ENCODE data around the gene TALDO1.

The TALDO1 gene

DNA sequence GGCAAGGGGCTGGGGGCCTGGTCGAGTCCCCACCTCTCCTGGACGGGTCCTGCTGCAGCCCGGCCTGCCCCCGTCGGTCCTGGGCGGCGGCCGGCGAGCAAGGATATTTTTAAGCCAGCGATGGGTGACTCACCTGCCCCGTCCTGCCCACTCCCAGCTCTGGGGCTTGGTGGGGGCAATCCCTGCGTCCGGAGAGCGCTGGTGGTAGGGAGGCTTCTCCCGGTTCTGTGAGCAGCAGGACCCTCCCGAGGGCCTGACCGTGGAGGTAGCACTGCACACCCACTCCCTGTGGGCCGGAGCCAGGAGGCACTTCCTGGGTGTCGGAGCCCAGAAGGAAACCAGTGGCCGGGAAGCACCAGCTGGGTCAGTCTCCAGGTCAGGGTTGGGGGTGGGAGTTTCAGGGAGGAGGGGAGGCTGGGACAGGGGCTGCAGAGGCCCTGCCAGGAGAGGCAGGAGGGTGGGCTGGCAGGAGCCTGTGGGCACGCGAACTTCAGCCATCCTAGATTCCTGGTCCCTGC lies 40.8 kb upstream of the TALDO1 start:
- H3K27me3 Mint-ChIP-seq = peaks cover 70% of the 10 kb centered on the region
- no peak for DNase-seq
- peaks cover 3% of the 10 kb centered on the region for H3K36me3 Mint-ChIP-seq
- CTCF ChIA-PET = interaction anchor here (1.1 kb wide), 2 partner anchors 9 to 16 kb away, joined by 3 to 4 read pairs; no protein-coding TSS in a partner anchor
- peaks cover 15% of the 10 kb centered on the region for H3K4me1 Mint-ChIP-seq
- H3K27ac Mint-ChIP-seq = no peak overlapping the region
- H3K9me3 Mint-ChIP-seq = no peaks in the 10 kb centered on the region
- H3K4me3 Mint-ChIP-seq = no peak overlapping the region

DNA sequence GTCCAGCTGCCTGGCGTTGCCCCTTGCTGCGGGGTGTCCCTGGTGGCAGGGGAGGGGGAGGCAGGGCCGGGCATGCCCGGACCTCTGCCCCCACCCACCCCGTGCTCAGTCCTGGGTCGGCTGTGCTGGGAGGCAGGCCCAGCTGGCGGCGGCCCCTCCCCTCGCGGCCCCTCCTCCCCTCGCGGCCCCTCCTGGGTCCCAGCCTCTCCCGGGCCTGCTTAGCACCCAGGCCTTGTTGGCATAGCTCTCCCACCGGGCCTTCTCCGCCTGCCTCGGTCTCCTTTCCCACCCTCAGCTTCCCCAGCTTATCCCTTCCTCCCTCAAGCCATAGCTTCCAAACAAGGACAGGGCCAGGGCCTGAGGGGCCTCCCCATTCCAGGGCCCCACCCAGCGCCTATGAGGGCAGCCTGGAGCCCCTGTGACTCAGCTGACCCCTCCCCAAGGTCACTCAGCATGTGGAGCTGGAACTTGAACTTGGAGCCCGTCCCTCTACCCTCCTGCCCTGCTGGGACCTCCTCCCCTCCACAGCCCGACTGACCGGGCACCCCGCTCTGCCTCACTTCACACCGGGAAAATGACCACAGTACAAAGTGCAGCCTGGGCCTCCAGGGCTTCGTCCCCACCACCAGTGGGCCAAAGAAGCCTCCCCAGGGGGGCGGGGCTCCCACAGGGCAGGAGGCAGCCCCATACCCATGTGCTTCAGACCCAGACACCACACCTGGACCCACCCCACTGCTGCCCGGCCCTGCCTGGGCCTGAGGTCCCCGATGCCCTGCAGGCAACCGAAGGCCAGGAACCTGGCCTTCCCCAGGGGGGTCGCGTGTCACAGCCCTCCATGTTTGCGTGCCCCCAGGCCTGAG lies 40.1 kb upstream of the TALDO1 start:
- Mint-ChIP-seq H3K27me3 (peaks cover 73% of the 10 kb centered on the region), H3K4me3 (no peak overlapping the region), H3K36me3 (peaks cover 1% of the 10 kb centered on the region), H3K9me3 (no peaks in the 10 kb centered on the region), H3K4me1 (peaks cover 15% of the 10 kb centered on the region), H3K27ac (no peak overlapping the region)
- no peak for DNase-seq
- CTCF ChIA-PET = interaction anchor here (1.1 kb wide), 2 partner anchors 9 to 15 kb away, joined by 3 to 4 read pairs; no protein-coding TSS in a partner anchor

DNA sequence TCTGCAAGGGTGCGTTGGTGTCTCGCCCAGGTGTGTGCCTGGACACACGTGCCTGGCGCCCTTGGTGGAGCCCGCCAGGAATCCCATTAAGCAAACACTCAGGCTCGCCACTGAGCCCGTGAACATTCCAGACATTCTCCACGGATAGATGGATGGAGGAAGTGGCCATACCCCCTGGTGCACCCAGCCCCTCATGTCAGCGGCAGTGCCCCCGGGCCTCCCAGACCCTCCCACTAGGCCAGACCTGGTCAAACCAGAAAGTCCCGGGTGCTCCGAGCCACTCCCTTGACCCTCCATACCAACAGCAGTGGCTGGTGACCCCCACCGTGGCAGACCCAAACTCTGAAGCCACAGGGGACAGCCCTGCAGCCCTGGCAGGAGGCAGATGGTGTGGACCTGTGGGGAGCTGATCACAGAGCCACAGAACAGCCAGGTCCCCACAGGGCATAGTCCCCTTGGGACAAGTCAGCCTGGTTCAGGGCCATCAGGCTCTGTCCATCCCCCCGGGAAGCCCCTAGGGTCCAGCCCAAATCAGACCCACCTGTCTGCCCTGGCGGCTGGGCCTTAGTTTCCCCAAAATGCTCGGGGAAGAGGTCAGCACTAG lies 39.3 kb upstream of the TALDO1 start:
- Mint-ChIP-seq H3K9me3 (no peaks in the 10 kb centered on the region), H3K4me3 (no peak overlapping the region), H3K36me3 (peaks cover 1% of the 10 kb centered on the region), H3K27me3 (peaks cover 80% of the 10 kb centered on the region), H3K27ac (no peak overlapping the region), H3K4me1 (peaks cover 15% of the 10 kb centered on the region)
- no peak for DNase-seq
- CTCF ChIA-PET = interaction anchor here (1.1 kb wide), 2 partner anchors 10 to 15 kb away, joined by 3 to 4 read pairs; no protein-coding TSS in a partner anchor

DNA sequence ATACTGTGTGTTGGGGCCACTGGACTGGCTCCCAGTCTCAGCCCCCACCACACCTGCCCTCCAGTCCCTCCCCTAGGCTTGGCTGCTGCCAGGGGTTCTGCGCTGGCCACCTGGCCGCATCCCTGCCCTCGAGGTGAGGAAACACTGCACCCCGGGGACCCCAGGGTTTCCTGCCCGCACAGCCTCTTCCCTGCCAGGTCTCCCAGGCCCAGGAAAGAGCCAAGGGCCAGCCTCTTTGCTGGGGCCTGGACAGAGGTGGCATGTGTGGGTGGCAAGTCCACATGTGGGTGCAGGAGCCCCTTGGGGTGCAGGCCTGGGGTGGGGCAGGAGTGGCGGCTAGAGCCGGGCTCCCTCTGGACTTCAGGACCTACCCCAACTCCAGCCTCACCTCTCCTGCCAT lies 38.8 kb upstream of the TALDO1 start:
- CTCF ChIA-PET = no interaction called here
- no peak for DNase-seq
- Mint-ChIP-seq H3K27ac (no peak overlapping the region), H3K4me3 (no peak overlapping the region), H3K4me1 (peaks cover 15% of the 10 kb centered on the region), H3K27me3 (peaks cover 85% of the 10 kb centered on the region), H3K9me3 (no peaks in the 10 kb centered on the region), H3K36me3 (peaks cover 1% of the 10 kb centered on the region)

DNA sequence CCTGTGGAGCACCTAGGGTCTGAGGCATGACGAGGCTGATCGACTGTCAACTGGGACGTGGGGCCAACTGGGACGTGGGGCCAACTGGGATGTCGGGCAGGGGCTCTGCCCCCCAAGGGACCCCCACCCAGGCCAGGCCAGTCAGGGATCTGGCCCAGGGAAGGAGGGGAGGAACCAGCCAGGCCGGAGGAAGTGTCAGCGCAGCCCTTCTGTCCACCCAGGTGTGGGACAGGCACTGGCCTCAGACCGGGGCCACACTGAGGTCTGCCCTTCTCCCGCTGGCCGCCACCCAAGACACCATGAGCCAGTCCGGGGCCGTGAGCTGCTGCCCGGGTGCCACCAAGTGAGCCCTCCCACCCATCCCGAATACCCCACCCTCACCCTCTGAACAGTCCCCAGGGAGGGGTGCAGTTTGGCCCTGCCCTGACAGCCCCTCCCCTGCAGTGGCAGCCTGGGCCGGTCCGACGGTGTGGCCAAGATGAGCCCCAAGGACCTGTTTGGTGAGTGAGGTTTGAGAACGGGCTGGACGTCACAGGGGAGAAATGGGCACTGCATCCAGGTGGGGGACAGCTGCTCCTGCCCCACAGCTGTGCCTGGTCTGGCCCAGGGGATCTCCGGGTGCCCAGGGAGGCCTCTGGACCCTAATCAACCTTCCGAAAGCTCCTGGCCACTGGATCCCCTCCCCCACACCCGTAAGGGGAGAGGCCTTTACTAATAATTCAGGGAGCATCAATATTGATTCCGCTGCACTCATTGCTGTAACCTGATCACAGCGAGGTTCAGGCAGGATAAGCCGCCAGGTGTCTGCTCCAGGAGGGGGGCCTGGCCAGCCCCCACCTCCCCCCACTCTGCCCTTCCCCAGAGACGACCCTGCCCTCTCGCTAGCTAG lies 37.9 kb upstream of the TALDO1 start:
- H3K27me3 Mint-ChIP-seq = peaks cover 93% of the 10 kb centered on the region
- no peak for DNase-seq
- H3K4me1 Mint-ChIP-seq = peaks cover 15% of the 10 kb centered on the region
- H3K4me3 Mint-ChIP-seq = no peak overlapping the region
- no peak overlapping the region for H3K27ac Mint-ChIP-seq
- CTCF ChIA-PET = no interaction called here
- H3K9me3 Mint-ChIP-seq = no peaks in the 10 kb centered on the region
- H3K36me3 Mint-ChIP-seq = peaks cover 1% of the 10 kb centered on the region

DNA sequence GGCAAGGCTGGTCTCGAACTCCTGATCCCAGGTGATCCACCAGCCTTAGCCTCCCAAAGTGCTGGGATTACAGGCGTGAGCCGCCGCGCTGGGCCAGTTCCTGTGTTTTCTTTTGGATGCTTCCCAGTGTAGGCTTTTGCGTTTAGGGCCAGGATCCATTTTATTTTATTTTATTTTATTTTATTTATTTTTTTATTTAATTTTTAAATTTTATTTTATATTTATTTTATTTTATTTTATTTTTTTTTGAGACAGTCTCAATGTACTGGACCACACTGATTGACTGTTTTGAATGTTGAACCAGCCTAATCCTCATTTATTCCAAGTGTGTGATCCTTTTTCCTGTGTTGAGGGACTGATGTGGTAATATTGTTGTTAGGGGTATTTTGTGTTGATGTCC lies 32.8 kb upstream of the TALDO1 start:
- DNase-seq = no peak
- Mint-ChIP-seq H3K36me3 (no peaks in the 10 kb centered on the region), H3K4me1 (peaks cover 13% of the 10 kb centered on the region), H3K27ac (no peak overlapping the region), H3K4me3 (no peak overlapping the region), H3K27me3 (peaks cover 69% of the 10 kb centered on the region), H3K9me3 (peaks cover 2% of the 10 kb centered on the region)
- CTCF ChIA-PET = no interaction called here

DNA sequence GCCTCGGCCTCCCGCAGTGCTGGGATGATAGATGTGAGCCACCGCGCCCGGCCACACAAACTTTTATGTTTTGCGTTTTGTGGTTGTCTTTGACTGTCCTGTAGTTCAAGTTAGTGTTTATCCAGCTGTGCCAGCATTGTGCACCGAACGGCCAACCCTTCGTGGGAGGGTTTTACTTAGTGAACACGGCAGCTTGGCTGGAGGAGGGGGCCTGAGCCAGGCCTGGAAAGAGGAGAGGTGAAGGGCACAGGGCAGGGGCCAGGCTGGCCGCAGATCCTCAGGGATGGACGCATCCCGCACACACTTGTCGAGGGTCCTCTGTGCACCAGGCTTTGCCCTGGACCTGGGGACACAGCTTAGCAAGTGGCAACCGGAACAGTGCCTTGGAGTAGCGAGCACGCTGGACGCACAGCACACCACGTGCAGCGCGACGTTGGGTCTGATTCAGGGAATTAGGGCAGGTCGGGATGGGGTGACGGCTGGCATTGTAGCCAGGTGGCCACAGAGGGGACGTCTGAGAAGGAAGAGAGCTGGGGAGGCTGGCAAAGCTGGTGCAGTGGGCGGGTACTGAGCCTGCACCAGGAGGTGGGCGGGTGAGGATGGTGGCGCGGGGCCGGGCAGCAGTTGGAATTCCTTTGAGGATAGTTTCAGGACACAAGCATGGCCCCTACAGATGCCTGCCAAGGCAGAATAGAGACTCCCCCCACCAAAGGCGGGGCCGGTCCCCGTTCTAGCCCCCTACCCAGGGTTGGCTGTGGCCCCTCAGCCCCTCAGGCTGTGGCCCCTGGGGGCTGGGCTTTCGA lies 27.8 kb upstream of the TALDO1 start:
- H3K4me1 Mint-ChIP-seq = peaks cover 21% of the 10 kb centered on the region
- DNase-seq = no peak
- no peaks in the 10 kb centered on the region for H3K36me3 Mint-ChIP-seq
- peaks cover 2% of the 10 kb centered on the region for H3K9me3 Mint-ChIP-seq
- H3K27ac Mint-ChIP-seq = no peak overlapping the region
- H3K27me3 Mint-ChIP-seq = peaks cover 68% of the 10 kb centered on the region
- peak overlapping the region; percentile 35 for H3K4me3 Mint-ChIP-seq
- CTCF ChIA-PET = interaction anchor here (1.0 to 1.5 kb wide), 3 partner anchors 9 to 165 kb away, joined by 3 to 5 read pairs (median 3); no protein-coding TSS in a partner anchor

DNA sequence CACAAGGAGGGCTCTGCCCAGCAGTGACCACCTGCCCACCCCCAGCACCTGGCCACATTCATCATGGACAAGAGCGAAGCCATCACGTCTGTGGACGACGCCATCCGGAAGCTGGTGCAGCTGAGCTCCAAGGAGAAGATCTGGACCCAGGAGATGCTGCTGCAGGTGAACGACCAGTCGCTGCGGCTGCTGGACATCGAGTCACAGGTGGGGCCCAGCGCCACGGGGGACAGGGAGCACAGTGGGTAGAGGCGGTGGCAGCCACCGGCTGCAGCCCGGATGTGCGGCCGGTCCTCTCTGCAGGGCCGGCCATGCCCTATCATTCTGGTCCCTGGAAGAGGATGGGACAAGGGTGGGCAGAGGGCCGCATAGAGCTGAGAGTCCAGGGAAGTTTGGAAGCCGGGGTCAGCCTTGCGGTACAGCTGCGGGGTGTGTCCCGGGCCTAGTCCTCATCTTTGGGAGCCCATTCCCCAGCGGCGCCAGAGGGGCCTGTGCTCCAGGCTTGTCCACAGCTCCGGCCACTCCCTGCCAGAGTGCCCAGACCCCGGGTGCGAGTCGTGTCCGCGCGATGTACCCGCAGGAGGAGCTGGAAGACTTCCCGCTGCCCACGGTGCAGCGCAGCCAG lies 27.1 kb upstream of the TALDO1 start:
- CTCF ChIA-PET = interaction anchor here (1.0 to 3.1 kb wide), 4 partner anchors 8 to 166 kb away, joined by 3 to 10 read pairs (median 4); partner anchors contain the start of genes DEAF1 and TMEM80
- no peak for DNase-seq
- peak overlapping the region; percentile 38 for H3K4me3 Mint-ChIP-seq

DNA sequence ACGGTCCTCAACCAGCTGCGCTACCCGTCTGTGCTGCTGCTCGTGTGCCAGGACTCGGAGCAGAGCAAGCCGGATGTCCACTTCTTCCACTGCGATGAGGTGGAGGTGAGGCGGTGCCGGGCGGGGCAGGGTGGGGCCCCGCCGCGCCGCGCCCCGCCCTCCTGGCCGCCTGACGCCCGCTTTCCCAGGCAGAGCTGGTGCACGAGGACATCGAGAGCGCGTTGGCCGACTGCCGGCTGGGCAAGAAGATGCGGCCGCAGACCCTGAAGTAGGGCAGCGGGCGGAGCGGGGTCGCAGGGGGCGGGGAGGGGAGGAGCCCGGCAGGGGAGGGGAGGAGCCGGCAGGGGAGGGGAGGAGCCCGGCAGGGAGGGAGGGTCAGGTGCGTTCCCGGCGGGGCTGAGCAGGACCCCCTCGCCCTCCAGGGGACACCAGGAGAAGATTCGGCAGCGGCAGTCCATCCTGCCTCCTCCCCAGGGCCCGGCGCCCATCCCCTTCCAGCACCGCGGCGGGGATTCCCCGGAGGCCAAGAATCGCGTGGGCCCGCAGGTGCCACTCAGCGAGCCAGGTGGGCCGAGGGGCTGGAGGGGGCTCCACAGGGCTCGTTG lies 26.5 kb upstream of the TALDO1 start:
- Mint-ChIP-seq H3K27ac (no peak overlapping the region), H3K9me3 (no peaks in the 10 kb centered on the region), H3K36me3 (no peaks in the 10 kb centered on the region), H3K4me1 (peaks cover 27% of the 10 kb centered on the region), H3K4me3 (peak overlapping the region; percentile 38), H3K27me3 (peaks cover 81% of the 10 kb centered on the region)
- DNase-seq = peak; percentile 80
- CTCF ChIA-PET = interaction anchor here (1.4 to 3.1 kb wide), 3 partner anchors 8 to 166 kb away, joined by 3 to 10 read pairs (median 5); partner anchors contain the start of genes DEAF1 and TMEM80

More for the DNA sequence above, 27.1 kb upstream of the TALDO1 start:
- Mint-ChIP-seq H3K9me3 (no peaks in the 10 kb centered on the region), H3K36me3 (no peaks in the 10 kb centered on the region), H3K27ac (no peak overlapping the region), H3K27me3 (peaks cover 75% of the 10 kb centered on the region), H3K4me1 (peaks cover 24% of the 10 kb centered on the region)

DNA sequence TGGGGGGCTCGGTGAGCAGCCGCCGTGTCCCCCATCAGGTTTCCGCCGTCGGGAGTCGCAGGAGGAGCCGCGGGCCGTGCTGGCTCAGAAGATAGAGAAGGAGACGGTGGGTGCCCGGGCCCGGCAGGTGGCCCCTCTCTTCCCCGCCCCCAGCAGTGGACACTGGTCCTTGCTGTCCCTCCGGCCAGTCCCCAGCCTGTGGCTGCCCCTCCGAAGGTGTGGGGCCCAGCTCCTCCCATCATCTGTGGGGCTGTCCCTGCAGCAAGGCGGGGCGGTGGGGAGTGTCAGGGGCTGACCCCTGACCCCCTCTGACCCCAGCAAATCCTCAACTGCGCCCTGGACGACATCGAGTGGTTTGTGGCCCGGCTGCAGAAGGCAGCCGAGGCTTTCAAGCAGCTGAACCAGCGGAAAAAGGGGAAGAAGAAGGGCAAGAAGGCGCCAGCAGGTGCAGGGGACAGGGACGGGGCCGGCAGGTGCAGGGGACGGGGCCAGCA lies 26.0 kb upstream of the TALDO1 start:
- H3K27ac Mint-ChIP-seq = no peak overlapping the region
- H3K4me1 Mint-ChIP-seq = peaks cover 29% of the 10 kb centered on the region
- no peaks in the 10 kb centered on the region for H3K36me3 Mint-ChIP-seq
- H3K9me3 Mint-ChIP-seq = no peaks in the 10 kb centered on the region
- H3K4me3 Mint-ChIP-seq = peak overlapping the region; percentile 47
- peaks cover 78% of the 10 kb centered on the region for H3K27me3 Mint-ChIP-seq
- DNase-seq = no peak
- CTCF ChIA-PET = interaction anchor here (0.5 to 3.1 kb wide), 7 partner anchors 10 to 49 kb away, joined by 3 to 10 read pairs (median 3); partner anchors contain the start of genes DEAF1 and TMEM80

DNA sequence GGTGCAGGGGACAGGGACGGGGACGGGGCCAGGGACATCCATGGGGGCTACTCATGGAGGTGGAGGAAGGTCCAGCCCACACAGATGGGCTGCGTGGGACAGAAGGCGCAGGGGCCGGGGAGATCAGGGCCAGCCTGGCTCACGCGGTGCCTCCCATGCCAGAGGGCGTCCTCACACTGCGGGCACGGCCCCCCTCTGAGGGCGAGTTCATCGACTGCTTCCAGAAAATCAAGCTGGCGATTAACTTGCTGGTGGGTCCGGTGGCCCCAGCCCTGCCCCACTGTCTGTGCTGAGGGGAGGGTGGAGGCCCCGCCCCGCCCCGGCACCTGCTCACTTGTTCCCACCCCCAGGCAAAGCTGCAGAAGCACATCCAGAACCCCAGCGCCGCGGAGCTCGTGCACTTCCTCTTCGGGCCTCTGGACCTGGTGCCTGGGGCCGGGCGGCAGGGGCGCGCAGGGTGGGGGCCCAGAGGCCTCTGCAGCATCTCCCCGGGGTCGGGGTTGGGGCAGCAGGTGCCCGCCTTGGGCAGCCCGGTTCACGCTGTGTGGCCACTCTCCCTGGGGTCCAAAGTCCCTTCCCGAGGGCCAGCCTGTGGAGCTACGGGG lies 25.4 kb upstream of the TALDO1 start:
- Mint-ChIP-seq H3K9me3 (no peaks in the 10 kb centered on the region), H3K27me3 (peaks cover 76% of the 10 kb centered on the region), H3K4me3 (peak overlapping the region; percentile 47), H3K27ac (no peak overlapping the region), H3K36me3 (no peaks in the 10 kb centered on the region), H3K4me1 (peaks cover 32% of the 10 kb centered on the region)
- DNase-seq = peak; percentile 79
- CTCF ChIA-PET = interaction anchor here (0.5 to 5.6 kb wide), 11 partner anchors 9 to 273 kb away, joined by 3 to 42 read pairs (median 3); partner anchors contain the start of genes DEAF1, LMNTD2 and TMEM80

DNA sequence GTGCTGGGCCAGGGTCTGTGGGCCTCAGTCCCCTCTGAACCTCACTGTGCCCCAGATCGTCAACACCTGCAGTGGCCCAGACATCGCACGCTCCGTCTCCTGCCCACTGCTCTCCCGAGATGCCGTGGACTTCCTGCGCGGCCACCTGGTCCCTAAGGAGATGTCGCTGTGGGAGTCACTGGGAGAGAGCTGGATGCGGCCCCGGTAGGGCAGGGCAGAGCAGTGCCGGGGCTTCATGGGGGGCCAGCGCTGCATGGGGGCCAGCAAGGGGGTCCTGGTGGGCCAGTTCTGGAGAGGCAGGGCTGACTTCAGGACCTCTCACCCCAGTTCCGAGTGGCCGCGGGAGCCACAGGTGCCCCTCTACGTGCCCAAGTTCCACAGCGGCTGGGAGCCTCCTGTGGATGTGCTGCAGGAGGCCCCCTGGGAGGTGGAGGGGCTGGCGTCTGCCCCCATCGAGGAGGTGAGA lies 24.9 kb upstream of the TALDO1 start:
- Mint-ChIP-seq H3K4me3 (no peak overlapping the region), H3K27ac (no peak overlapping the region), H3K36me3 (no peaks in the 10 kb centered on the region), H3K9me3 (no peaks in the 10 kb centered on the region), H3K4me1 (peaks cover 34% of the 10 kb centered on the region), H3K27me3 (peaks cover 71% of the 10 kb centered on the region)
- CTCF ChIA-PET = interaction anchor here (0.9 to 5.6 kb wide), 13 partner anchors 9 to 274 kb away, joined by 3 to 42 read pairs (median 3); partner anchors contain the start of genes DEAF1, LMNTD2 and TMEM80
- no peak for DNase-seq
